ENCODE data around the gene ZNF280C. TPM values are rescaled to one million over a fixed set of nuclear protein-coding genes. Genes with fewer than 3 reads are reported as not detected.

The ZNF280C gene
- total and polyA plus RNA-seq, 3 donors from 2014 or later, result 12.5 to 34.4 (median 24.5) TPM

GRCh38 chrX:130224810-130225209 lies 43.9 kb downstream of the ZNF280C start:
- Histone ChIP-seq H3K9me3 (no peaks in the 10 kb centered on the region), H3K36me3 (ENCODE audit: low read depth, missing control alignments) (no peaks in the 10 kb centered on the region), H3K4me3 (no peak overlapping the region), H3K27ac (no peak overlapping the region), H3K4me1 (no peaks in the 10 kb centered on the region), H3K27me3 (no peaks in the 10 kb centered on the region)
- DNase-seq, result no peak
- WGBS, 2 donors, result 93 to 97% methylated on average over 2 of the region's 2 CpGs
- no peak for TF ChIP-seq CTCF (IDR thresholded peaks at IDR 0.05)
- TF ChIP-seq POLR2A (IDR thresholded peaks at IDR 0.05), result no peak
- intact Hi-C loops (cut with DNase I; ENCODE audit: low total_unique reads), result no loop called here

GRCh38 chrX:130216320-130216719 lies 52.4 kb downstream of the ZNF280C start:
- Histone ChIP-seq H3K27ac (no peak overlapping the region), H3K4me3 (no peak overlapping the region), H3K27me3 (no peaks in the 10 kb centered on the region), H3K9me3 (no peaks in the 10 kb centered on the region), H3K4me1 (no peaks in the 10 kb centered on the region), H3K36me3 (ENCODE audit: low read depth, missing control alignments) (no peaks in the 10 kb centered on the region)
- intact Hi-C loops (cut with DNase I; ENCODE audit: low total_unique reads), result no loop called here
- no peak for DNase-seq
- no peak for TF ChIP-seq POLR2A (IDR thresholded peaks at IDR 0.05)
- TF ChIP-seq CTCF (IDR thresholded peaks at IDR 0.05), result no peak
- 88 to 92% methylated on average over 3 to 4 of the region's 4 CpGs for WGBS, 2 donors

GRCh38 chrX:130213376-130213775 lies 55.3 kb downstream of the ZNF280C start:
- intact Hi-C loops (cut with DNase I; ENCODE audit: low total_unique reads), result no loop called here
- Histone ChIP-seq H3K4me3 (no peak overlapping the region), H3K9me3 (no peaks in the 10 kb centered on the region), H3K27ac (no peak overlapping the region), H3K27me3 (no peaks in the 10 kb centered on the region), H3K4me1 (no peaks in the 10 kb centered on the region), H3K36me3 (ENCODE audit: low read depth, missing control alignments) (no peaks in the 10 kb centered on the region)
- 87 to 92% methylated on average over 2 of the region's 2 CpGs for WGBS, 2 donors
- no peak for DNase-seq
- TF ChIP-seq CTCF (IDR thresholded peaks at IDR 0.05) (no peak), POLR2A (IDR thresholded peaks at IDR 0.05) (no peak)

GRCh38 chrX:130212371-130212770 lies 56.3 kb downstream of the ZNF280C start:
- intact Hi-C loops (cut with DNase I; ENCODE audit: low total_unique reads), result no loop called here
- no peak for DNase-seq
- no peaks in the 10 kb centered on the region for H3K27me3 ChIP-seq
- TF ChIP-seq CTCF (IDR thresholded peaks at IDR 0.05) (no peak), POLR2A (IDR thresholded peaks at IDR 0.05) (no peak)
- H3K4me1 ChIP-seq, result no peaks in the 10 kb centered on the region
- H3K36me3 ChIP-seq (ENCODE audit: low read depth, missing control alignments), result no peaks in the 10 kb centered on the region
- no peak overlapping the region for H3K27ac ChIP-seq
- H3K9me3 ChIP-seq, result no peaks in the 10 kb centered on the region
- 87 to 100% methylated on average over 1 of the region's 1 CpG for WGBS, 2 donors
- H3K4me3 ChIP-seq, result no peak overlapping the region

- no peak overlapping the region for H3K4me3 ChIP-seq
- no peak for DNase-seq
- no peak overlapping the region for H3K27ac ChIP-seq
- TF ChIP-seq POLR2A (IDR thresholded peaks at IDR 0.05) (no peak), CTCF (IDR thresholded peaks at IDR 0.05) (no peak)
- 90% methylated on average over 4 of the region's 4 CpGs for WGBS, 2 donors
- no peaks in the 10 kb centered on the region for H3K4me1 ChIP-seq
- H3K9me3 ChIP-seq, result no peaks in the 10 kb centered on the region
- H3K27me3 ChIP-seq, result no peaks in the 10 kb centered on the region
- no peaks in the 10 kb centered on the region for H3K36me3 ChIP-seq (ENCODE audit: low read depth, missing control alignments)
- intact Hi-C loops (cut with DNase I; ENCODE audit: low total_unique reads), result no loop called here
Measured at GRCh38 chrX:130211415-130212186, 57.1 kb downstream of the ZNF280C start.
